Hepatocyte (in vitro differentiated cells): ENCODE data around the gene SPTBN2.

Experiments used
- CTCF ChIP-seq: fragments of 200-600 bp; sonication (generic); IDR thresholded peaks from 2 replicates; pipeline ENCODE4 v1.5.1; 2016; ENCODE audit warnings: antibody characterized with exemption, mild to moderate bottlenecking; ENCODE audit not compliant: poor library complexity
- EZH2phosphoT487 ChIP-seq: fragments of 200-600 bp; sonication (generic); IDR thresholded peaks from one replicate; pipeline ENCODE4 v1.6.1; 2018; ENCODE audit warnings: antibody characterized with exemption, mild to moderate bottlenecking, low read depth, moderate library complexity; ENCODE audit not compliant: unreplicated experiment, severe bottlenecking

- TF ChIP-seq CTCF: no peak
- TF ChIP-seq EZH2phosphoT487: no peak
Measured at GRCh38 chr11:66652651-66653050, 76.4 kb downstream of the SPTBN2 start.
